RWPE2 (cell line): ENCODE results near the gene SLC46A3.
"Not testable (repeated sequence)": the region's sequence is repeated elsewhere in the genome, so short reads cannot be mapped to it uniquely, and the experiment has no call there.

Experiments used
- ATAC-seq: fragments of 200-7000 bp; cut with Tn5 transposase; 3 replicates; pipeline ENCODE4 v1.9.1; 2021; ENCODE audit warnings: low read depth
- DNase-seq: peaks from one replicate; pipeline ENCODE4 v3.0.0-alpha.2; 2020; ENCODE audit warnings: low spot score
- H3K27ac ChIP-seq: fragments of 450-650 bp; 2 replicates; pipeline ENCODE4 v1.5.1; 2017; ENCODE audit warnings: mild to moderate bottlenecking; ENCODE audit not compliant: poor library complexity, severe bottlenecking
- H3K27me3 ChIP-seq: fragments of 250-450 bp; sonication (Bioruptor Pico); 2 replicates; pipeline ENCODE4 v1.5.1; 2021; ENCODE audit warnings: mild to moderate bottlenecking, moderate library complexity; ENCODE audit not compliant: insufficient read depth, poor library complexity, severe bottlenecking
- H3K36me3 ChIP-seq: fragments of 250-450 bp; sonication (Bioruptor Pico); 2 replicates; pipeline ENCODE4 v1.5.1; 2020; ENCODE audit warnings: low read depth, mild to moderate bottlenecking, moderate library complexity
- H3K4me1 ChIP-seq: fragments of 250-450 bp; sonication (Bioruptor Pico); 2 replicates; pipeline ENCODE4 v1.5.1; 2021; ENCODE audit warnings: mild to moderate bottlenecking, moderate library complexity; ENCODE audit not compliant: insufficient read depth, poor library complexity, severe bottlenecking
- H3K4me3 ChIP-seq: fragments of 250-450 bp; sonication (Bioruptor Pico); 2 replicates; pipeline ENCODE4 v1.5.1; 2021; ENCODE audit warnings: mild to moderate bottlenecking, moderate library complexity; ENCODE audit not compliant: severe bottlenecking
- H3K9me3 ChIP-seq: fragments of 250-450 bp; sonication (Bioruptor Pico); 2 replicates; pipeline ENCODE4 v1.5.1; 2021; ENCODE audit warnings: mild to moderate bottlenecking, moderate library complexity; ENCODE audit not compliant: severe bottlenecking
- CTCF ChIP-seq: fragments of 450-650 bp; IDR thresholded peaks from one replicate; pipeline ENCODE4 v1.5.1; 2017; ENCODE audit warnings: mild to moderate bottlenecking, moderate library complexity; ENCODE audit not compliant: poor library complexity, severe bottlenecking

SLC46A3 gene

DNA sequence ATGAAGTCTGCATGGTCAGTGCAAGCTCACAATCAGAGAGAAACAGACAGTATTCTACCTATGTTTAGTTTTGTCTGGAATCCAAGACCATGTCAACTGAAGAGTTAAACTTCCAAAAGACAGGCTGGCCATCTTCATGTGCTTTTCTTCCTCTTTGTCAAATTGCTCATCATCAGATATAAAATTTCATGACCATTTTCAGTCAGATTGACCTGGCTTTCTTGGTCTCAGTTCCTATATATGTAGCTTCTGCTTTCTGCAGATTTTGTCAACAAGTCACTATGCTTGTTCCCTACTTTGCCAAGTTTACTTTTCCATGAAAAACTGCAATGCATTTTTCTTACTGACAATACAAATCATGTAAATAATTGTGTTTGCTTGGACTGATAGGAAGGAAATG is 13.9 kb downstream of the SLC46A3 start:
- Histone ChIP-seq H3K27ac (no peak overlapping the region), H3K4me3 (no peak overlapping the region), H3K9me3 (no peaks in the 10 kb centered on the region), H3K4me1 (no peaks in the 10 kb centered on the region), H3K27me3 (no peaks in the 10 kb centered on the region), H3K36me3 (0 out of 2 replicates have a peak, but pooled peaks cover 3% of the 10 kb centered on the region)
- DNase-seq (no peak), ATAC-seq (no peak)
- no peak for TF ChIP-seq CTCF

DNA sequence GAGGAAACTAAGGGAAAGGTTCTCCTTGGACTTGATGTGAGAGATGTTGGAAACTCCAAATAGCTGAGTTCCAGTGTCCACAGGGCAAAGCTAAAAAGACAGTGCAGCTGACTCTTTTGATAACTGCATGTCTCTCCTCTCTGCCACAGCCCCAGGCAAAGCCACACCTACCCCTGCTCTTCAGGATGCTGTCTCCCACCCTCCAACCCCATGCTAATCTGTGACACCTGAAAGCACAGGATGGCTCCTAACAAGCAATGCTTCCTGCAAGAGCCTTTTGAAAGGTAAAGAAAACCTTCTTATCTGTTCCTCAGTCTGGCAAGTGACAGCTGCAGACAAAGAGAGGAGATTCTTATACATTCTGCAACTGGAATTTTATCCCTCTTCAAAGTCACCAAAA is 14.5 kb downstream of the SLC46A3 start:
- H3K27ac ChIP-seq: no peak overlapping the region
- no peak for ATAC-seq
- no peaks in the 10 kb centered on the region for H3K4me1 ChIP-seq
- no peak for DNase-seq
- 0 out of 2 replicates have a peak, but pooled peaks cover 3% of the 10 kb centered on the region for H3K36me3 ChIP-seq
- no peak for TF ChIP-seq CTCF
- no peak overlapping the region for H3K4me3 ChIP-seq
- no peaks in the 10 kb centered on the region for H3K27me3 ChIP-seq
- H3K9me3 ChIP-seq: no peaks in the 10 kb centered on the region

DNA sequence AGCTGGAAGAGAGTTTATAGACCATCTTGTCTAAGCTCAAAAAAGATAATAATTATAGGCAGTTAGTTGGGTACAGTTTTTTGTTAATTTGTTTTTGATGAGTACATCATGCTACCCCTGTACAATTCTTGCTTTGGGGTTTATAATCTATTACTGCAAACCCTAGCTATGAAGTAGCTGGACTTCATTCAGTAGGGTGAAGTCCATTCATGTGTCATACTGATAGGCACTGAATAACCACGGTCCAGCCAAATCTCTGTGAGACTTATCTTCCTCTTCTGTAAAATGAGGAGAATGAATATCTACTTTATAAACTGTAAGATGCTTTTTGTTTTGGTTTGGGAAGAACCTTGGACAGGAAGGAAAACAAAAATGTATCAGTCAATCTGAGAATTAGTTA is 19.5 kb downstream of the SLC46A3 start:
- H3K27me3 ChIP-seq: no peaks in the 10 kb centered on the region
- H3K4me1 ChIP-seq: peaks cover 1% of the 10 kb centered on the region
- ATAC-seq: no peak
- no peak for TF ChIP-seq CTCF
- H3K4me3 ChIP-seq: no peak overlapping the region
- H3K27ac ChIP-seq: no peak overlapping the region
- 0 out of 2 replicates have a peak, but pooled peaks cover 3% of the 10 kb centered on the region for H3K36me3 ChIP-seq
- DNase-seq: no peak
- H3K9me3 ChIP-seq: no peaks in the 10 kb centered on the region

- ATAC-seq (no peak), DNase-seq (no peak)
- H3K36me3 ChIP-seq: 0 out of 2 replicates have a peak, but pooled peaks cover 3% of the 10 kb centered on the region
- TF ChIP-seq CTCF: no peak
- no peaks in the 10 kb centered on the region for H3K9me3 ChIP-seq
- no peaks in the 10 kb centered on the region for H3K27me3 ChIP-seq
- no peak overlapping the region for H3K4me3 ChIP-seq
- H3K4me1 ChIP-seq: peaks cover 6% of the 10 kb centered on the region
- no peak overlapping the region for H3K27ac ChIP-seq
Observed at GRCh38 chr13:28697441-28697840, 21.3 kb downstream of the SLC46A3 start.

DNA sequence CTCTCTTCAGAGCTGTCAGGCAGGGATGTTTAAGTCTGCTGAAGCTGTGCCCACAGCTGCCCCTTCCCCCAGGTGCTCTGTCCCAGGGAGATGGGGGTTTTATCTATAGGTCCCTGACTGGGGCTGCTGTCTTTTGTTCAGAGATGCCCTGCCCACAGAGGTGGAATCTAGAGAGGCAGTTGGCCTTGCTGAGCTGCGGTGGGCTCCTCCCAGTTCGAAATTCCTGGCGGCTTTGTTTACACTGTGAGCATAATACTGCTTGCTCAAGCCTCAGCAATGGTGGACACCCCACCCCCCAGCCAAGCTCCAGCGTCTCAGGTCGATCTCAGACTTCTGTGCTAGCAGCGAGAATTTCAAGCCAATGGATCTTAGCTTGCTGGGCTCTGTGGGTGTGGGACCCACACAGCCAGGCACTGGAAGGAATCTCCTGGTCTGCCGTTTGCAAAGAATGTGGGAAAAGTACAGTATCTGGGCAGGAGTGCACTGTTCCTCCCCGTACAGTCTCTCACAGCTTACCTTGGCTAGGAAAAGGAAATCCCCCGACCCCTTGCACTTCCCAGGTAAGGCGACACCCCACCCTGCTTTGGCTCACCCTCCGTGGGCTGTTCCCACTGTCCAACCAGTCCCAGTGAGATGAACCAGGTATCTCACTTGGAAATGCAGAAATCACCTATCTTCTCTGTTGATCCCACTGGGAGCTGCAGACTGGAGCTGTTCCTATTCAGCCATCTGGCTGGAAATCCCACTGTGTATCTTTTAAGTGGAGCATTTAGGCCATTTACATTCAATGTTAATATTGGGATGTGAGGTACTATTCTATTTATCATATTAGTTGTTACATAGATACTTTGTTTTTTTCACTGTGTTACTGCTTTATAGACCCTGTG is 24.9 kb downstream of the SLC46A3 start:
- DNase-seq: peak; percentile 62
- not testable (repeated sequence) for H3K4me1 ChIP-seq, H3K27me3 ChIP-seq, H3K9me3 ChIP-seq, H3K27ac ChIP-seq, H3K4me3 ChIP-seq, H3K36me3 ChIP-seq
- peak; percentile 93 for ATAC-seq
